OCI-LY7 (cell line): ENCODE measurements around the gene VEPH1.

Source experiments
- EZH2phosphoT487 ChIP-seq: fragments of 200-600 bp; sonication (generic); IDR thresholded peaks from 2 replicates; pipeline ENCODE4 v1.6.1; 2018; ENCODE audit warnings: low read depth, borderline replicate concordance, mild to moderate bottlenecking, mixed run types, antibody characterized with exemption, low read length, moderate library complexity, mixed read lengths
- TF ChIP-seq, protein P1 (sequence below): fragments of 200-600 bp; sonication (generic); conservative IDR thresholded peaks from 2 replicates; pipeline ENCODE4 v1.5.1; 2014; ENCODE audit warnings: mild to moderate bottlenecking, antibody characterized with exemption, low read length, moderate library complexity, mixed read lengths

DNA sequence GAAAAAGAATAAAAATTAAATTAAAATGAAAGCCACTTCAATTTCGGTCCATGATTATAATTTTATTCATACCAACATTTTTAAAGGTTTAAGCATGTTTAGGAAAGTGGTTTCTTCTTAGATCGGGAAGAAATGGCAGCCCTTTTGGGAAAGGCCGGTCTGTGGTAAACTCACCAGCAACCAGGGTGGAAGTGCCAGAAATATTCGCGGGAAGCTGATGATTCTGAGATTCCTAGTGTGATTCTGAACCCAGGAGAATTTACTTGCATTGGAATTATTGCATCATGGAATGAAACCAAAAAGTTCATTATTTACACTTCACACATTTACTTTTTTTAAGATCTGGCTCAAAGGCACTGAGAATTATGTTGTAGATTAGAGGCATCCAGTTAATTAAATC, 246.1 kb downstream of the VEPH1 start:
- TF ChIP-seq, protein P1, sequence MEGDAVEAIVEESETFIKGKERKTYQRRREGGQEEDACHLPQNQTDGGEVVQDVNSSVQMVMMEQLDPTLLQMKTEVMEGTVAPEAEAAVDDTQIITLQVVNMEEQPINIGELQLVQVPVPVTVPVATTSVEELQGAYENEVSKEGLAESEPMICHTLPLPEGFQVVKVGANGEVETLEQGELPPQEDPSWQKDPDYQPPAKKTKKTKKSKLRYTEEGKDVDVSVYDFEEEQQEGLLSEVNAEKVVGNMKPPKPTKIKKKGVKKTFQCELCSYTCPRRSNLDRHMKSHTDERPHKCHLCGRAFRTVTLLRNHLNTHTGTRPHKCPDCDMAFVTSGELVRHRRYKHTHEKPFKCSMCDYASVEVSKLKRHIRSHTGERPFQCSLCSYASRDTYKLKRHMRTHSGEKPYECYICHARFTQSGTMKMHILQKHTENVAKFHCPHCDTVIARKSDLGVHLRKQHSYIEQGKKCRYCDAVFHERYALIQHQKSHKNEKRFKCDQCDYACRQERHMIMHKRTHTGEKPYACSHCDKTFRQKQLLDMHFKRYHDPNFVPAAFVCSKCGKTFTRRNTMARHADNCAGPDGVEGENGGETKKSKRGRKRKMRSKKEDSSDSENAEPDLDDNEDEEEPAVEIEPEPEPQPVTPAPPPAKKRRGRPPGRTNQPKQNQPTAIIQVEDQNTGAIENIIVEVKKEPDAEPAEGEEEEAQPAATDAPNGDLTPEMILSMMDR: no peak
- TF ChIP-seq EZH2phosphoT487: no peak
